HUES6 (cell line): ENCODE data around the gene TBC1D22A.

Experiments
- H3K27ac ChIP-seq: 2 replicates; pipeline ENCODE4 v1.7.0; 2013; ENCODE audit warnings: low read depth, mild to moderate bottlenecking, low read length, inconsistent platforms
- H3K27me3 ChIP-seq: 2 replicates; pipeline ENCODE4 v1.6.1; 2013; ENCODE audit warnings: low read length; ENCODE audit not compliant: control insufficient read depth, insufficient read depth
- H3K36me3 ChIP-seq: 2 replicates; pipeline ENCODE4 v1.6.1; 2013; ENCODE audit warnings: low read length; ENCODE audit not compliant: control insufficient read depth, insufficient read depth
- H3K4me1 ChIP-seq: 2 replicates; pipeline ENCODE4 v1.6.1; 2013; ENCODE audit warnings: low read length; ENCODE audit not compliant: control insufficient read depth, insufficient read depth
- H3K4me3 ChIP-seq: 2 replicates; pipeline ENCODE4 v1.5.1; 2013; ENCODE audit warnings: low read depth, low read length
- H3K9ac ChIP-seq: one replicate; pipeline ENCODE4 v1.6.1; 2013; ENCODE audit warnings: mild to moderate bottlenecking, low read length
- H3K9me3 ChIP-seq: 2 replicates; pipeline ENCODE4 v1.6.1; 2013; ENCODE audit warnings: low read depth, low read length; ENCODE audit not compliant: control insufficient read depth, insufficient read depth

The TBC1D22A gene

GRCh38 chr22:47176026-47176389, 413.6 kb downstream of the TBC1D22A start:
- no peak overlapping the region for H3K27ac ChIP-seq
- no peaks in the 10 kb centered on the region for H3K4me1 ChIP-seq
- H3K36me3 ChIP-seq = no peaks in the 10 kb centered on the region
- no peak overlapping the region for H3K9ac ChIP-seq
- no peaks in the 10 kb centered on the region for H3K27me3 ChIP-seq
- H3K4me3 ChIP-seq = no peak overlapping the region
- peaks cover 3% of the 10 kb centered on the region; the same call in 1 of the 2 replicates for H3K9me3 ChIP-seq

GRCh38 chr22:47176573-47177333, 414.3 kb downstream of the TBC1D22A start:
- Histone ChIP-seq H3K9ac (no peak overlapping the region), H3K36me3 (no peaks in the 10 kb centered on the region), H3K4me1 (no peaks in the 10 kb centered on the region), H3K4me3 (no peak overlapping the region), H3K9me3 (peaks cover 6% of the 10 kb centered on the region; the same call in 1 of the 2 replicates), H3K27me3 (no peaks in the 10 kb centered on the region), H3K27ac (no peak overlapping the region)

- Histone ChIP-seq H3K27me3 (no peaks in the 10 kb centered on the region), H3K9me3 (peaks cover 8% of the 10 kb centered on the region; the same call in 1 of the 2 replicates), H3K4me3 (no peak overlapping the region), H3K4me1 (no peaks in the 10 kb centered on the region), H3K27ac (no peak overlapping the region), H3K36me3 (no peaks in the 10 kb centered on the region), H3K9ac (no peak overlapping the region)
Observed at GRCh38 chr22:47177334-47177815, 414.9 kb downstream of the TBC1D22A start.

GRCh38 chr22:47178339-47178738, 415.9 kb downstream of the TBC1D22A start:
- Histone ChIP-seq H3K4me1 (no peaks in the 10 kb centered on the region), H3K27ac (no peak overlapping the region), H3K36me3 (no peaks in the 10 kb centered on the region), H3K4me3 (no peak overlapping the region), H3K9ac (no peak overlapping the region), H3K9me3 (peaks cover 8% of the 10 kb centered on the region; the same call in 1 of the 2 replicates), H3K27me3 (no peaks in the 10 kb centered on the region)

- no peak overlapping the region for H3K9ac ChIP-seq
- H3K4me1 ChIP-seq = no peaks in the 10 kb centered on the region
- H3K4me3 ChIP-seq = no peak overlapping the region
- no peak overlapping the region for H3K27ac ChIP-seq
- H3K9me3 ChIP-seq = peaks cover 21% of the 10 kb centered on the region; the same call in 1 of the 2 replicates
- H3K36me3 ChIP-seq = no peaks in the 10 kb centered on the region
- no peaks in the 10 kb centered on the region for H3K27me3 ChIP-seq
Observed at GRCh38 chr22:47180796-47181195, 418.3 kb downstream of the TBC1D22A start.

- Histone ChIP-seq H3K36me3 (no peaks in the 10 kb centered on the region), H3K9ac (no peak overlapping the region), H3K4me1 (no peaks in the 10 kb centered on the region), H3K27me3 (no peaks in the 10 kb centered on the region; the same call in 1 of the 2 replicates), H3K27ac (no peak overlapping the region), H3K9me3 (peaks cover 35% of the 10 kb centered on the region), H3K4me3 (no peak overlapping the region)
Observed at GRCh38 chr22:47187176-47187957, 424.9 kb downstream of the TBC1D22A start.

GRCh38 chr22:47188261-47189055, 426.0 kb downstream of the TBC1D22A start:
- H3K9ac ChIP-seq = no peak overlapping the region
- peaks cover 35% of the 10 kb centered on the region for H3K9me3 ChIP-seq
- no peak overlapping the region for H3K27ac ChIP-seq
- H3K4me1 ChIP-seq = no peaks in the 10 kb centered on the region
- H3K4me3 ChIP-seq = no peak overlapping the region
- H3K36me3 ChIP-seq = no peaks in the 10 kb centered on the region
- no peaks in the 10 kb centered on the region; the same call in 1 of the 2 replicates for H3K27me3 ChIP-seq

- H3K4me1 ChIP-seq = no peaks in the 10 kb centered on the region
- H3K4me3 ChIP-seq = no peak overlapping the region
- peaks cover 32% of the 10 kb centered on the region for H3K9me3 ChIP-seq
- H3K27ac ChIP-seq = no peak overlapping the region
- no peaks in the 10 kb centered on the region for H3K36me3 ChIP-seq
- H3K27me3 ChIP-seq = no peaks in the 10 kb centered on the region; the same call in 1 of the 2 replicates
- no peak overlapping the region for H3K9ac ChIP-seq
Observed at GRCh38 chr22:47189056-47189916, 426.8 kb downstream of the TBC1D22A start.

GRCh38 chr22:47190276-47190956, 428.0 kb downstream of the TBC1D22A start:
- no peaks in the 10 kb centered on the region for H3K4me1 ChIP-seq
- H3K36me3 ChIP-seq = no peaks in the 10 kb centered on the region
- H3K27ac ChIP-seq = no peak overlapping the region
- H3K9me3 ChIP-seq = peaks cover 26% of the 10 kb centered on the region
- H3K9ac ChIP-seq = no peak overlapping the region
- no peak overlapping the region for H3K4me3 ChIP-seq
- no peaks in the 10 kb centered on the region; the same call in 1 of the 2 replicates for H3K27me3 ChIP-seq
